ENCODE data around the gene MAP7. TPM values are rescaled to one million over a fixed set of nuclear protein-coding genes. Genes with fewer than 3 reads are reported as not detected.

Gene MAP7
- total and polyA plus RNA-seq, 11 donors = 0.86 to 3.2 (median 2.1) TPM

- no peak overlapping the region for H3K4me3 ChIP-seq
- TF ChIP-seq CTCF (IDR thresholded peaks at IDR 0.05) = no peak
- H3K4me1 ChIP-seq = peaks cover 0 to 7% (median 0%) of the 10 kb centered on the region in 12 donors
- no peak overlapping the region for H3K27ac ChIP-seq
- no peaks in the 10 kb centered on the region for H3K27me3 ChIP-seq
- DNase-seq = no peak
- intact Hi-C loops (cut with DNase I) = no loop called here
- no peak for ATAC-seq
- 77 to 81% (median 79%) methylated on average over 3 of the region's 3 CpGs for WGBS, 4 donors
- peaks cover 0 to 11% (median 2%) of the 10 kb centered on the region in 12 donors for H3K9me3 ChIP-seq
- peaks cover 0 to 56% (median 25%) of the 10 kb centered on the region in 9 donors for H3K36me3 ChIP-seq
Observed at GRCh38 chr6:136568129-136568528, 17.9 kb upstream of the MAP7 start.

GRCh38 chr6:136567688-136568087 lies 17.5 kb upstream of the MAP7 start:
- 90 to 96% (median 94%) methylated on average over 4 of the region's 4 CpGs for WGBS, 4 donors
- Histone ChIP-seq H3K36me3 (peaks cover 0 to 56% (median 21%) of the 10 kb centered on the region in 9 donors), H3K4me1 (peaks cover 0 to 7% (median 0%) of the 10 kb centered on the region in 12 donors), H3K9me3 (peaks cover 0 to 11% (median 2%) of the 10 kb centered on the region in 12 donors), H3K27me3 (no peaks in the 10 kb centered on the region), H3K27ac (no peak overlapping the region), H3K4me3 (no peak overlapping the region)
- DNase-seq (no peak), ATAC-seq (no peak)
- intact Hi-C loops (cut with DNase I) = no loop called here
- TF ChIP-seq POLR2A (IDR thresholded peaks at IDR 0.05) = no peak
- no peak for TF ChIP-seq CTCF (IDR thresholded peaks at IDR 0.05)

- ATAC-seq (no peak), DNase-seq (no peak)
- TF ChIP-seq CTCF (IDR thresholded peaks at IDR 0.05) = no peak
- TF ChIP-seq POLR2A (IDR thresholded peaks at IDR 0.05) = no peak
- no peaks in the 10 kb centered on the region for H3K27me3 ChIP-seq
- no peak overlapping the region for H3K27ac ChIP-seq
- peaks cover 0 to 7% (median 0%) of the 10 kb centered on the region in 12 donors for H3K4me1 ChIP-seq
- no peak overlapping the region for H3K4me3 ChIP-seq
- WGBS, 4 donors = 69 to 79% (median 78%) methylated on average over 2 of the region's 2 CpGs
- H3K9me3 ChIP-seq = peaks cover 0 to 11% (median 2%) of the 10 kb centered on the region in 12 donors
- H3K36me3 ChIP-seq = peaks cover 0 to 58% (median 21%) of the 10 kb centered on the region in 9 donors
- intact Hi-C loops (cut with DNase I) = no loop called here
Observed at GRCh38 chr6:136566851-136567250, 16.6 kb upstream of the MAP7 start.

GRCh38 chr6:136566007-136566487 lies 15.8 kb upstream of the MAP7 start:
- Histone ChIP-seq H3K4me3 (no peak overlapping the region), H3K27ac (no peak overlapping the region), H3K36me3 (peaks cover 0 to 67% (median 29%) of the 10 kb centered on the region in 9 donors), H3K9me3 (peaks cover 0 to 4% (median 0%) of the 10 kb centered on the region in 12 donors), H3K4me1 (peaks cover 0 to 7% (median 0%) of the 10 kb centered on the region in 12 donors), H3K27me3 (no peaks in the 10 kb centered on the region)
- DNase-seq = peak in 3 of 5 donors; percentile 26 to 39 (median 29)
- intact Hi-C loops (cut with DNase I) = no loop called here
- peak in 2 of 4 donors; percentile 24 to 50 for ATAC-seq
- 86 to 91% (median 89%) methylated on average over 6 of the region's 6 CpGs for WGBS, 4 donors
- TF ChIP-seq CTCF (IDR thresholded peaks at IDR 0.05) (no peak), POLR2A (IDR thresholded peaks at IDR 0.05) (no peak)

Data from heart left ventricle (tissue), 16 donors.